GM12875 (cell line): ENCODE data around the gene SORCS2.
"Not testable (repeated sequence)": the region's sequence is repeated elsewhere in the genome, so short reads cannot be mapped to it uniquely, and the experiment has no call there.

ENCODE experiments used
- H3K4me3 ChIP-seq: one replicate; pipeline ENCODE4 v1.5.1; 2011; ENCODE audit warnings: low read depth, low read length, control low read depth
- TF ChIP-seq, protein P1 (sequence below): IDR thresholded peaks from 2 replicates; pipeline ENCODE4 v1.5.1; 2011; ENCODE audit warnings: low read depth, mild to moderate bottlenecking, control low read depth, inconsistent platforms, low read length, moderate library complexity, borderline replicate concordance; ENCODE audit not compliant: insufficient read depth

Gene SORCS2

DNA sequence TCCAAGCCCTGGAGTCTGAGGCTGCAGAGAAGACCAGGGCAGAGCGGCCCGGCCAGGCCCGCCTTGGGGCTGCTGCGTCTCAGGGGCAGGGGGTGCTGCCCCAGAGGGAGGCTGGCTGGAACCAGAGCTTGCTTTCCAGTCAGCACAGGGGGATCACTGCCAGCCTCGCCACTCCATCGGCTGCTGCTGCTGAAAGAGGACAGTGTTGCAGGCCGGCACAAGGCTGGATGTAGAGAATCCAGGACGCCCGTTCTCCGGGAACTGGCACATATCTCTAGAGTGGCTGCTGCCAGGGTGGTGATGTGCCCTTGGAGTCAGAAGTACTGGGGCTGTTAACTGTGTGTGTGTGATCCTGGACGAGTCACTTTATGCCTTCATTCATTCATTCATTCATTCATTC is 31.9 kb upstream of the SORCS2 start:
- TF ChIP-seq, protein P1, sequence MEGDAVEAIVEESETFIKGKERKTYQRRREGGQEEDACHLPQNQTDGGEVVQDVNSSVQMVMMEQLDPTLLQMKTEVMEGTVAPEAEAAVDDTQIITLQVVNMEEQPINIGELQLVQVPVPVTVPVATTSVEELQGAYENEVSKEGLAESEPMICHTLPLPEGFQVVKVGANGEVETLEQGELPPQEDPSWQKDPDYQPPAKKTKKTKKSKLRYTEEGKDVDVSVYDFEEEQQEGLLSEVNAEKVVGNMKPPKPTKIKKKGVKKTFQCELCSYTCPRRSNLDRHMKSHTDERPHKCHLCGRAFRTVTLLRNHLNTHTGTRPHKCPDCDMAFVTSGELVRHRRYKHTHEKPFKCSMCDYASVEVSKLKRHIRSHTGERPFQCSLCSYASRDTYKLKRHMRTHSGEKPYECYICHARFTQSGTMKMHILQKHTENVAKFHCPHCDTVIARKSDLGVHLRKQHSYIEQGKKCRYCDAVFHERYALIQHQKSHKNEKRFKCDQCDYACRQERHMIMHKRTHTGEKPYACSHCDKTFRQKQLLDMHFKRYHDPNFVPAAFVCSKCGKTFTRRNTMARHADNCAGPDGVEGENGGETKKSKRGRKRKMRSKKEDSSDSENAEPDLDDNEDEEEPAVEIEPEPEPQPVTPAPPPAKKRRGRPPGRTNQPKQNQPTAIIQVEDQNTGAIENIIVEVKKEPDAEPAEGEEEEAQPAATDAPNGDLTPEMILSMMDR: no peak
- H3K4me3 ChIP-seq: no peak overlapping the region

DNA sequence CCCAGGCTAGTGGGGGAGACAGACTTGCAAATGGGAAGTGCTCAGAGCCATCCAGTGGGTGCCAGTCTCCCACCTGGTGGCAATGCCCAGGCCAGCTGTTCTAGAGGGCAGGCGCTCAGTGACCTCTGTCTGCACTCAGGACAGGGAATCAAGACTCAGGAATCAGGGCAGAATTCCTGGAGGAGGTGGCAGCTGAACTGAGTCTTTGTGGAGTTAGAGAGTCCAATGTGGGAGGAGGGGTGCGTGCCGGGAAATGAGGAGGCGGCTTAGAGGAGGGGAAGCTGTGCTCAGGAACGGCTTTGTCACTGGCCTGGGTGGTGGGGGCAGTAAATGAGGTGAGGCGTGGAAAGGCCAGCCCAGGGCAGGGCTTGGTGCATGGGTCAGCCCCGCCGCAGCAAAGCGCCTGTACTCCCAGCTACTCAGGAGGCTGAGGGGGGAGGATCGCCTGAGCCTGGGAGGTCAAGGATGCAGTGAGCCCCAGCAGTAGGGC is 31.3 kb upstream of the SORCS2 start:
- TF ChIP-seq, protein P1: no peak
- H3K4me3 ChIP-seq: no peak overlapping the region

- no peak overlapping the region for H3K4me3 ChIP-seq
- TF ChIP-seq, protein P1: no peak
These were observed 30.6 kb upstream of the SORCS2 start for GRCh38 chr4:7161721-7162214.

GRCh38 chr4:7165056-7165873 is 27.1 kb upstream of the SORCS2 start:
- H3K4me3 ChIP-seq: not testable (repeated sequence)

DNA sequence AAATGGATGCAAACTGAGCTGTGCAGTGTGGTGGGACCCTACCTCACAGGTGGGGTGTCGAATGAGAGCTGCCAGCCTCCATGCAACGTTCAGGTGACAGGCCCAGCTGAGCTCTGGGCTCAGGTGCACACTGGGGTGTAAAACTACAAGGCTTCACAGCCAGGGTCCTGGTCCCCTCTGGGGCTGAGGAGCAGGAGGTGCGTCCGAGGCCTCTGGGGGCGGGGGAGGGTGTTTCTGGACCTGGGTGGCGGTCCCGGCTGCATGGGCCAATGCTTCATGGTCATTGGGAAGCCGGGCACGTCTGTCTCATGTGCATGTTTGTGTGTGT is 26.5 kb upstream of the SORCS2 start:
- TF ChIP-seq, protein P1: no peak
- H3K4me3 ChIP-seq: no peak overlapping the region

DNA sequence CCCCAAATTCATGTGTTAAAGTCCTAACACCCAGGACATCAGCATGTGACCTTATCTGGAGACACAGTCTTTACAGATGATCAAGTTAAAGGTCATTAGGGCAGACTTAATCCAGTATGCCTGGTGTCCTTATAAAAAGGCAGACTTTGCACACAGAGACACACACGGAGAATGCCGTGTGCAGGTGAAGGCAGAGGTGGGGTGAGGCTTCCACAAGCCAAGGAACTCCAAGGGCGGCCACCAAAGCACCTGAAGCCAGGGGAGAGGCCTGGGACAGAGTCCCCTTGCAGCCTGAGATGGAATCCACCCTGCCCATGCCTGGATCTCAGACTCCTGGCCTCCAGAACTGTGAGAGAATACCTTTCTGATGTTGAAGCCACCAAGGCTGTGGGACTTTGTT is 26.1 kb upstream of the SORCS2 start:
- TF ChIP-seq, protein P1: no peak
- H3K4me3 ChIP-seq: no peak overlapping the region

DNA sequence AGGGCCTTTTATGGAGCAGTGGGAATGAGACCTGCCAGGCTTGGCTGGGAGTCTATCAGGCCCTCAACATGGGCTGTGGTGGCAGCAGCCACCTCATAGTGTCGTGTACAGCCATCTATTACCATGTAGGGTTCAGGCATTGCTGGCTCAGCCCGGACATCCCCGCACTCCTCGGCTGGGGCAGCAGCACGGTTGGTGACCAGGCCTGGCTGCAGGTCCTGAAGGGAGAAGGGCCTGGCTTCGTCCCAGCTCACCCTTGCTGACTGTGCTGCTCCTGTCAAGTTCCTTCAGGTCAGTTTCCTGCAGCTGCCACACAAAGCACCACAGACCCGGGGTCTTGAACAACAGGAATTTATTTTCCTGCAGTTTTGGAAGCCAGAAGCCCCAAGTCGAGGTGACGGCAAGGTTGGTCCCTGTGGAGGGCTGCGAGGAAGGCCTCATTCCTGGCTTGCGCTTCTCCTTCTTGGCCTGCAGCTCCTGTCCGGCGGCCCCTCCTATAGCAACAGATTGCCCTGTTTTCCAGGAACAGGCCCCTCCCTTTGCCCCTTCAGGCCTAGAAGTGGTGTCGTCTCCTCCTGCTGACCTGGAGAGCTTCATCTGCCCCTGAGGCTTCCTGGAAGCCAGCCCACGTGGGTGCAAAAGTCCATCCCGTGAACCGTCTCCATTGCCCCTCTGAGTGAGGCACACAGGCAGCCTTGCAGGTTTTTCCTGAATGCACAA is 25.2 kb upstream of the SORCS2 start:
- H3K4me3 ChIP-seq: no peak overlapping the region
- TF ChIP-seq, protein P1: no peak
